HL-60/S4 (cell line): ENCODE data around the gene IL11.

Experiments
- in situ Hi-C: fragments of 300-500 bp; cut with MboI; formaldehyde crosslinking; loops from 2 replicates; pipeline ENCODE4 v1.14.3; 2022; ENCODE audit warnings: low sequenced_read_pairs

The IL11 gene

GRCh38 chr19:55353803-55354697 is 16.2 kb downstream of the IL11 start:
- in situ Hi-C loops = no loop called here

DNA sequence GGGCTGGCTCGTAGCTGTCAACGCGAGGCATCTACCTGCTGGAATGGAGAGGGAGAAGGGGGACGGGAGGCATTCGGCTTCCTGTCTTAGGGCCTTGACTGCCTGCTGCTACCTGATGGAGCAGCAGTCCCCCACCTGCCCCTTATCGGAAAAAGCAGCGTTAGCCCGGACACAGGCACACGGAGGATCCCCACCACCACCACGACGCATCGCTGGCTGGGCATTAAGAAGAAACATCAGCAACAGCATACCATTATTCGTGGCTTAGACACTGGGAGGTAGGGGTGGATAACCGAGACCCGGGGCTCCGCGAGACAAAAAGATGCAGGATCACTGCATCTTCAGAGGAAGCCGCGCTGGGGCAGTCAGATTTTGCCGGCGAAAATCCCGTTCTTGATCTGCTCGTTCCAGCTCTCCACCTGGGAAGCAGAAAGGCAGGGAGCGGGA is 16.9 kb downstream of the IL11 start:
- in situ Hi-C loops = no loop called here

DNA sequence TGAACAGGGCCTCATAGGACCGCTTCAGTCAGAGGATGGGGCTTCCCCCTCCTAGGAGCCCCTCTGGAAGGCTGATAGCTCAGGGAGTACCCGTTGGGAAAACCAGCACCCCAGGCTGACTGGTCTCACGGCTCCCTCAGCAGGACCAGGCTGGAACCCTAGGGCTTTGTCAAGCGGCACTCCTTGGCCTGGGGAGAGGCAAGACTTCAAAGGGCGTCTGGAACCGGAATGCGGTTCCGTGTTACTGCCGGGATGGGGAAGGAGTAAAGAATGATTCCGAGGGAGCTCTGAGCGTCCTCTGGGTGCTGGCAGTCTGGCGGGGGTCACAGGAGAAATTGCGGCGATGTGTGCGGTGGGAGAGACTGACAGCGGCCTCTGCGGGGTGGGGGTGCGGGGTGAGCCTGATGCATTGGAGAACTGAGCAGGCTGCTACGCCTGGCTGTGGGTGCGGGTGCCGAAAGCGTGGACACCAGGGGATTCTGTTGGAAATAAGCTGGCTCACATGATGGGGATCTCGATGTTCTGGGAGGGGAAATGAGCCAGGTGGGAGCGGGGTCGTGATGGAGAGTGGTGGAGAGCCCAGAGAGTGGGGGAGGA is 17.6 kb downstream of the IL11 start:
- in situ Hi-C loops = no loop called here

DNA sequence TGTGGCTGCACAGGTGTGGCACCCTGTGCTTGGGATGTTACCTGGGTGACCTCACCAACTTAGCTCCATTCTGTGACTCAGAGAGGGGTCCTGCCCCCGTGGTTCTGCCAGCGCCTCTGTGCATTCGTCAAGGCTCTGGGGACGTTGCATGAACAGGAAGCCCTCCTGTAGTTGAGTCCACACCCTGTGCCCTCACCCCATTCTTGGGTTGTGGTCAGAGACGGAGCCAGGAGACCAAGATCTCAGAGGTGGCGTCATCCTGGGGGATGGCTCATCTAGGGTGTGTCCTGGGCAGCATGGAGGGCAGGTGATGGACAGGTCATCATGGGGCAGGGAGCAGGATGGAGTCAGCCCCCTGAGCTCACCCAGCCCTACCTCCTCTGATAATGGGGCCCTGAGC is 18.2 kb downstream of the IL11 start:
- in situ Hi-C loops = no loop called here

DNA sequence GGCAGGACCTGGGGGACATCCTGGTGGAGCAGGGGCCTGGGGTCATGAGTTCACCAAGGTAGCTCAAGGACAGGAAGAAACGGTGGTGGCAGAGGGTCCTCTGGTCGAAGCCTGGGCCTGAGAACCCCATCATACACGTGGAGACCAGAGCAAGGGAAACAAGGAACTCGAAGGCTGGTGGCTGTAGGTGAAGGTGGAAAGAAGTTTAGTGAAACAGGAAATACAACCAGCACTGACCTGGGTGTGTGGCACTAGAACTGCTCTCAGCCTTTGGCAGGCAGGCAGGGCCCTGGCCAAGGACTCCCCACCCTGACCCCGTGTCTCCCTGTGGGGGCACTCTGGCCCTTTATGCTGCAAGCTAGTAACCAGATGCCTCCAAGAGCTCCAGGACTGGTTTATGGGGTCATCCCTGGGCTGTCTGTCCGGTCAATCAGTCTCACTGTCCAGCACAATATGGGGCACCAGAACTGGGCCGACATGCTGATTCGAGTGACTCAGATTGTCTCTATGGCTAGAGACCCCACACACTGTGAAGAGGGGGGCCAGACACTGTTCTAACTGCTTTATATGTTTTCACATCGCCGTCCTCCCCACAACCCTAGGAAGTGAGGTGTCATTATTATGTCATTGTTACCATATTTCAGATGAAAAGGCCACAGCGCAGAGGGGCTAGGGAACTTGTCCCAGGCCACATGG is 19.5 kb downstream of the IL11 start:
- in situ Hi-C loops = no loop called here

- in situ Hi-C loops = no loop called here
Observed at GRCh38 chr19:55348317-55349034, 21.8 kb downstream of the IL11 start.

DNA sequence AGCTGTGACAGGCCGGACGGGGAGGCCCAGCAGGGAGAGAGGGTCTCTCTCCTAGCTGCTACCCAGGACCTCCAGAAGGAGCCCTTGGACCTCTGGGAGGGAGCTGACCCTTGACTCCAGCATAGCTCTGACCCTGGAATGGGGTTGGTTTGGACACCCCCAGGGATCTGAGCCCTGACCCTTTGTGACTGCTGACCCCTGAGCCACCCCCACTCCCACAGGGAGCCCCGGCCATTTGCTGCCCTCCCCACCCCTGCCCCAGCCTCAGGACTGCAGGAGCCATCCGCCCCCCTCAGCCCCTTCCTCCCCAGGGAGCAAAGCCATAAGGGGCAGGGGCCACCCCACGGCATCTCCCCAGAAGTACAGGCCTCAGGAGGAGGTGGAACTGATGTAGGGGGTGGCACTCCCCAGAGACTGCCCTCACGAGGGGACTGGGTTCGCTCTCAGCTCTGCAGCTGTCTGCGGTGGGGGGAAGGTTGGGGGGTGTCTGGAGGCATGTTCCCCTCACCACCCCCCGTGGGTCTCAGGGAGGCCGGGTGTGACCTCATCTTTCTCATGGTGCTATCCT is 22.7 kb downstream of the IL11 start:
- in situ Hi-C loops = no loop called here

GRCh38 chr19:55346725-55347441 is 23.4 kb downstream of the IL11 start:
- in situ Hi-C loops = no loop called here

DNA sequence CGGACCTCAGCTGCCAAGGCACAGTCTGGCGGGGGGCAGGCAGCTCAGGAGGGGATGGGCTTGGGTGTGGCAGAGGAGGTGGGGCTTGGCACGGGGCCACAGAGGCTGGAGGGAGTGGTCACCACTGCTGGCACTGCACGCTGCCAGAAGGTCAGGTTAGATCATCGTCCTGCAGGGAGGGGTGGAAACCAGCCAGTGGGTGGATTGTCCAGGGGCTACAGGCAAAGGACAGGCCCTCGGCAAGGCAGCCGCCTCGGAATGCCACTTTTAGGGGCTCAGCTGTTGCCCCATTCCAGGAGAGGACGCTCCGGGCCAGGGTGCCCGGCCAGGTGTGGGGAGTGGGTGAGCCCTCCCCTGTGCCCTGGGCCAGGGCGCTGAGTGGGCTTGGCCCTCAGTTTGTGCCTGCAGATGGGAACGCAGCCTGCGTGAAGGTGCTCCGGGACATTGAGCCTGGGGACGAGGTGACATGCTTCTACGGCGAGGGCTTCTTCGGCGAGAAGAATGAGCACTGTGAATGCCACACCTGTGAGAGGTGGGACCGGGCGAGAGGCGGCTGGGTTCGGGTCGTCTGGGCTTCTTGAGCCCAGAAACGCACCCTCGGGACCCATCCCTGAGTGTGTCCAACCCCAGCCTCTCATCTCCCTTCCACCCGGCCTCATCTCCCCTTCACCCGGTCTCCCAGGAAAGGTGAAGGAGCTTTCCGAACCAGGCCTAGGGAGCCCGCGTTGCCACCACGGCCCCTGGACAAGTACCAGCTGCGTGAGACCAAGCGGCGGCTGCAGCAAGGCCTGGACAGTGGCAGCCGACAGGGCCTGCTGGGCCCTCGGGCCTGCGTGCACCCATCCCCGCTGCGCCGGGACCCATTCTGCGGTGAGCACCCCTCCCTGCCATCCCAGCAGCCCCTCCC is 24.2 kb downstream of the IL11 start:
- in situ Hi-C loops = no loop called here

GRCh38 chr19:55345101-55345817 is 25.0 kb downstream of the IL11 start:
- in situ Hi-C loops = no loop called here

DNA sequence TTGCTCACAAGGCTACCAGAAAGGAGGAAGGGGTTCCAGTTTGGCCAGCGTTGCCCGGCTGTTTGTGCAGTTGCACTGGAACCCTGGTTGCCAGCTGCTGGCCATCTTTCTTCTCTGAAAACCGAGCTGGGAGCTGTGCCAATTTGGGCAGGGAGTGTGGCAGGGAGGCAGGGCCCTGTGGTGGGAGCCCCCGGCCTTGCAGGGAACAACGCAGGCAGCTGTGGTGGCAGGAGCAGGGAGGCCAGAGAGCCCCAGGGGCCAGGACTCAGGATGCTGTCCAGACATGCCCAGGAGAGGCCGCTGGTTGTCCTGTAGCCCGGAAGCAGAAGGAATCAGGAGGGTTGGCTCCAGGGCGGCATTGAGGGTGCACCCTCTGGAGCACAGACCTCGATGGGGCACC is 25.8 kb downstream of the IL11 start:
- in situ Hi-C loops = no loop called here

- in situ Hi-C loops = no loop called here
Observed at GRCh38 chr19:55341595-55342531, 28.4 kb downstream of the IL11 start.

DNA sequence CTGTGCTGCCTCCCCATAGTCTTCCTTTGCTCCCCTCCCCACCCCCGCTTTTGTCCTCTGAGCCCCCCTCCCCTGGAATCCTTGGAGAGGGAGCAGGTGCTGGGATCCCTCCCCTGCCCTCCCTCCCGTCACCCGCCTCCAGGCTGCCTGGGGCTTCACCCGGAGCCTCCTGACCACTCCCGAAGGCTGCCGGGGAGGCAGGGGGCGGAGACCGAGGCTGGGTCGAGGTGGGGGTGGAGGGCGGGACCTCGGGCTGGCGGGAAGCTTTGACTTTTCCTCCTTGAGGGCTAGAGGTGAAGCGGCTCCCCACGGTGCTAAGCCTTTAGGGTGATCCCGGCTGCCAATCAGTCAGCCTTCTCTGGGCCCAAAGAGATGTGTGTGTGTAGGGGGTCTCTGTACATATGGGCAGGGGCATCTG is 29.1 kb downstream of the IL11 start:
- in situ Hi-C loops = no loop called here

DNA sequence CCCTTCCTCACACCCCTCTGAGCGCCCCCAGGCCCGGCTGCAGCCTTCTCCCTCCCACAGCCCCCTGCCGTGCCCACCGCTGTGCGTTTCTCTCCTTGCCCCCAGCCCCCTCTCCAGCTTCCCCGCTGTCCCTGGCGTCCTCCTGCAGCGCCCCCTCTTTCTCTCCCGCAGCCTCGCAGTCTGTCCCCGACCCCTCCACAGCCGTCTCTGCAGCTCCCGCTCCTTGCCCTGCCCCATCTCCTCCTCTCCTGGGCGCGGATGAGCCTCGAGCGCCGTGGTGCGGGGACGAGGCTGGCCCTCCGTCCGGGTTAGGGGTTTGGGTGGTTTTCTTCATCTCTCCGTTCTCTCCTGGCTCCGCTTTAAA is 29.5 kb downstream of the IL11 start:
- in situ Hi-C loops = no loop called here

GRCh38 chr19:55339889-55340783 is 30.1 kb downstream of the IL11 start:
- in situ Hi-C loops = no loop called here

DNA sequence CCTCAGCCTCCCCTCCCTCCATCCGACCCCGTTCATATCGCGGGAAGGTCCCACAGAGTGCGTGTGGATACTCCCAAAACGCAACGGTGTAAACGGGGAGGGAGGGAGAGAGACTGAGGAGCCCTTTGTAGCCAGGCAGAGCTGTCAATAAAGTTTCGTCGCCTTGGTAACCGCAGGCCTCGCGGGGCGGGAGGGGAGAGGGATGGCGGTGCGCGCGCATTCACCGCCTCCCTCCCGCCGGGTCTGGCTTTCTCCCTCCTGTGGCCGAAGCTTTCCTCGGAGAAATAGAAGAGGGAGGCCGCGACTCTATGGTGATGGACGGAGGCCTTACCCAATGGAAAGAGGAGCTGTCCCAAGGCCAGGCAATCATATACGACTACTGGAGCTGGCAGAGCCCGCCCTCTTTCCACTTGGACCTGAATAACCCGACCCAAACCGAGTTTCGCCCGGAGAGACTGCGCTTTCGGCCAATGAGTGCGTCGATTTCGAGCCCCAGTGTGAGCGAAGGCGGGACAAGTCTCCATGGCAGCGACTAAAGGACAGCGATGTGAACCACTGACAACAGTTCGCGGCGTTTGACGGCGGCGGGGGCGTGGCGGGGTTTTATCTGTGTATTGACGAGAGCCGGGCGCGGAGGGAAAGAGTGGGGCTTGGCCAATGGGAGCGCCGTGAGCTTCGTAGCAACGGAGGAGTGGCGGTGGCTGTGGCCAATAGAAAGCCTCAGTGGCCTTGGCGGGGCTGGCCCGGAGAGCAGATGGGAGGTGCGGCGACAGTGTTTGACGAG is 31.0 kb downstream of the IL11 start, which contains the start of gene KMT5C:
TSS of gene KMT5C (plus strand) at position 772 of the 784 bp plus-strand sequence. CDS start 2,061 bp downstream, outside the sequence.
- in situ Hi-C loops = no loop called here
